Ovary (tissue), 9 donors: ENCODE data around the gene ST7. TPM values are rescaled to one million over a fixed set of nuclear protein-coding genes. Genes with fewer than 3 reads are reported as not detected.
"Not testable (repeated sequence)": the region's sequence is repeated elsewhere in the genome, so short reads cannot be mapped to it uniquely, and the experiment has no call there.

Experiments used
- DNase-seq, 5 donors: peaks; one replicate each; pipeline ENCODE4 v3.0.0-alpha.2; 2019 to 2020
- H3K27ac ChIP-seq, 2 donors: fragments of 200-600 bp; one replicate each; pipeline versions ENCODE4 v1.5.1 to v1.8.0; 2019 to 2022
- H3K27me3 ChIP-seq: fragments of 200-600 bp; one replicate; pipeline ENCODE4 v1.8.0; 2022
- H3K36me3 ChIP-seq: fragments of 200-600 bp; sonication (generic); one replicate; pipeline ENCODE4 v1.5.1; 2019
- H3K4me1 ChIP-seq: one replicate; pipeline ENCODE4 v1.8.1; 2013; ENCODE audit warnings: mild to moderate bottlenecking, moderate library complexity; ENCODE audit not compliant: insufficient read depth
- H3K4me3 ChIP-seq: fragments of 200-600 bp; sonication (generic); one replicate; pipeline ENCODE4 v1.5.1; 2017
- H3K9me3 ChIP-seq, 2 donors: fragments of 200-600 bp in 1 of 2; sonication (generic) in 1 of 2; one replicate each; pipeline versions ENCODE4 v1.5.1 to v1.8.1; 2013 to 2019; ENCODE audit warnings: mild to moderate bottlenecking in 1 of 2, moderate library complexity in 1 of 2
- EP300 ChIP-seq: sonication (generic); formaldehyde crosslinking; IDR thresholded peaks from one replicate; pipeline ENCODE4 v1.6.1; 2017; ENCODE audit warnings: antibody characterized with exemption
- POLR2A ChIP-seq: fragments of 450-650 bp; IDR thresholded peaks from one replicate; pipeline ENCODE4 v1.6.1; 2017; ENCODE audit warnings: antibody characterized with exemption, mild to moderate bottlenecking, moderate library complexity
- WGBS, 3 donors: extraction: QIAGEN DNeasy Blood & Tissue Kit in 1 of 3; methylation state at CpG; one replicate each; pipeline versions ENCODE4 v1.1.5 to v1.1.7; 2013 to 2017; 5-methylcytosine and 5-hydroxymethylcytosine counted together
- intact Hi-C, 4 donors: fragments of 100-400 bp; cut with DNase I; formaldehyde crosslinking; loops; one replicate each; pipeline versions ENCODE4 v1.11.0 to v1.15.1; 2022 to 2023
- polyA plus RNA-seq, 2 donors: library from polyadenylated mRNA; stranded (reverse); fragments of 200-250 nt in 1 of 2; fragments of 350-450 nt in 1 of 2; fragmentation: Illumina TruSeq in 1 of 2; extraction: RNeasy Lipid Tissue Mini Kit (QIAGEN cat#74804) in 1 of 2; gene quantifications; one replicate each; pipeline ENCODE4 v1.2.3, GENCODE V29; 2013 to 2014
- total RNA-seq, 7 donors: library from RNA; depleted of rRNA in 2 of 7; stranded (reverse); fragments of >200 nt in 2 of 7; fragmentation: NEBNext Ultra II Directional in 3 of 7; extraction: Animal tissue kit (Norgen Biotek cat#: 25700) in 3 of 7; gene quantifications; one replicate each; pipeline versions ENCODE4 v1.1.0 to v1.2.4, GENCODE V29; 2016 to 2023
- TF ChIP-seq, protein P1 (sequence below), 3 donors: fragments of 450-650 bp in 2 of 3; fragments of 200-600 bp in 1 of 3; IDR thresholded peaks; one replicate each; pipeline versions ENCODE4 v1.5.1 to v1.8.0; 2016 to 2022; ENCODE audit warnings: antibody characterized with exemption in 3 of 3, mild to moderate bottlenecking in 1 of 3
- donor health status: DM: no; HTN: no; CAD: no; lungs with moderate emphysema.
- donor health status: DM: no; HTN: no; CAD: no.
- donor health status: Bipolar disorder and iron deficiency.
- donor health status: DM: yes; HTN: yes; CAD: no.
- donor health status: DM: no; HTN: no; CAD: no.
- donor health status: DM: yes; HTN: yes; CAD: no.

ST7 gene
- total and polyA plus RNA-seq, 9 donors, result 14.1 to 37.7 (median 18.8) TPM

DNA sequence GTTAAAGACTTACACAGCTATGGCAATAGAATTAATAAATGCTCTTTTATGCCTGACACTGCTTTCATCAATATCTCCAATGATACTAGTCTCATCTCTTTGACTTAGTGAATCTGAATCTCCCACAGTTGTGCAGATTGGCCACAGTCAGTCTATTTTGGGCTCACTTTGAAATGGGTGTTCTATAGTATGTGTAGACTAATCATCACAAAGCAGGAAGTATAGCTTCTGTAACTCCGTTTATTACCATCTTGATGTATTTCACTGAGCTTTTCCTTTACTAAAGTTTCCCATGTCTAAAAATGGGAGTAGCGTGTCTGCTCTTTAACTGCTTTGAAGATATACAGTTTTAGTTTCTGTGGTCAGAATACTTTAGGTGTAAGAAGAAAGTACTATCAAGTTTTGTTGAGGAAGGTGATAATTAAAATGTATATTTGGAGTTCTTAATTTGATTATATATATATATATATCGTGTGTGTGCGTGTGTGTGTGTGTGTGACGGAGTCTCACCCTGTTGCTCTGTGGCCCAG lies 70.1 kb downstream of the ST7 start:
- DNase-seq, result no peak
- intact Hi-C loops, result no loop called here
- Histone ChIP-seq H3K4me3 (no peak overlapping the region), H3K27ac (no peak overlapping the region), H3K27me3 (no peaks in the 10 kb centered on the region), H3K4me1 (peaks cover 4% of the 10 kb centered on the region), H3K36me3 (no peaks in the 10 kb centered on the region), H3K9me3 (no peaks in the 10 kb centered on the region)
- 84 to 91% (median 90%) methylated on average over 5 of the region's 5 CpGs for WGBS, 3 donors
- no peak for TF ChIP-seq POLR2A
- no peak for TF ChIP-seq EP300
- TF ChIP-seq, protein P1, sequence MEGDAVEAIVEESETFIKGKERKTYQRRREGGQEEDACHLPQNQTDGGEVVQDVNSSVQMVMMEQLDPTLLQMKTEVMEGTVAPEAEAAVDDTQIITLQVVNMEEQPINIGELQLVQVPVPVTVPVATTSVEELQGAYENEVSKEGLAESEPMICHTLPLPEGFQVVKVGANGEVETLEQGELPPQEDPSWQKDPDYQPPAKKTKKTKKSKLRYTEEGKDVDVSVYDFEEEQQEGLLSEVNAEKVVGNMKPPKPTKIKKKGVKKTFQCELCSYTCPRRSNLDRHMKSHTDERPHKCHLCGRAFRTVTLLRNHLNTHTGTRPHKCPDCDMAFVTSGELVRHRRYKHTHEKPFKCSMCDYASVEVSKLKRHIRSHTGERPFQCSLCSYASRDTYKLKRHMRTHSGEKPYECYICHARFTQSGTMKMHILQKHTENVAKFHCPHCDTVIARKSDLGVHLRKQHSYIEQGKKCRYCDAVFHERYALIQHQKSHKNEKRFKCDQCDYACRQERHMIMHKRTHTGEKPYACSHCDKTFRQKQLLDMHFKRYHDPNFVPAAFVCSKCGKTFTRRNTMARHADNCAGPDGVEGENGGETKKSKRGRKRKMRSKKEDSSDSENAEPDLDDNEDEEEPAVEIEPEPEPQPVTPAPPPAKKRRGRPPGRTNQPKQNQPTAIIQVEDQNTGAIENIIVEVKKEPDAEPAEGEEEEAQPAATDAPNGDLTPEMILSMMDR (IDR thresholded peaks at IDR 0.05), result no peak

DNA sequence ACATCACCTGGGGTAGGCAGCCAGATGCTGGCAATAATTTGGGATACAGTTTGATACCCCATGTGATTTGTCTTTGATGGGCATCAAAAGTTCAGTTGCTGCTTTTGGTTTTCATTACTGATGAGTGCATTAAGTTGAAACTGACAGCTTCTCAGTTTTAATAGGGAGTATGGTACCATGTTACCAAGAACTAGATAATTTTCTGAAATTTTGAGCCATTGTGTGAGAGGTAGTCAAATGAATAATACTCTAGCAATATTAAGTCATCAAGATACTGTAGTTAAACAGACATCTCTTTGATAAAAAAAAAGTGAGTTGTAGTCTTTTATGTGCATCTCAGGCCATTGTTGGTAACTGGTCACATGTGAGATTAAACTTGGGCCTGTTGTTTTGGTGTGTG lies 71.5 kb downstream of the ST7 start:
- no peak for DNase-seq
- Histone ChIP-seq H3K4me1 (peaks cover 4% of the 10 kb centered on the region), H3K36me3 (no peaks in the 10 kb centered on the region), H3K27me3 (no peaks in the 10 kb centered on the region), H3K9me3 (no peaks in the 10 kb centered on the region), H3K4me3 (no peak overlapping the region), H3K27ac (no peak overlapping the region)
- TF ChIP-seq POLR2A (no peak), EP300 (no peak)
- TF ChIP-seq, protein P1 (IDR thresholded peaks at IDR 0.05), result no peak
- intact Hi-C loops, result no loop called here

DNA sequence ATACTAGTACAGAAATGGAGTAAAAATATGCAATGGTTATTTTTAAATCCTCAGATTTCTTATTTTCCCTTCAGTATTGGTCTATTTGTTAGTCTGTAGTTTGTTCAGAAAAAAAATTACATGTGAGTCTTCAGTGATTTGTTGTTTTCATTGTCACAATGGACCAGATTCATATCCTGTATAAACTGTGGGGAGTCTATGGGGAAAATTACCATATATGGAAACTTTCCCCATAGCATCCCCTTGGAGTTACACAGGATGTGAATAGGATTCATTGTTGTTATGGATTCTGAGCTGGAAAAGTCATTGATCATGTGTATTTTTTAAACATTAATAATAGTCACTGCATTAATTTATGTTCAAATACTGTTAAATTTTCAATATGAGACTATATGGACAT lies 72.6 kb downstream of the ST7 start:
- Histone ChIP-seq H3K36me3 (no peaks in the 10 kb centered on the region), H3K4me1 (peaks cover 3% of the 10 kb centered on the region), H3K27me3 (no peaks in the 10 kb centered on the region), H3K27ac (no peak overlapping the region), H3K4me3 (no peak overlapping the region), H3K9me3 (no peaks in the 10 kb centered on the region)
- DNase-seq, result no peak
- intact Hi-C loops, result no loop called here
- TF ChIP-seq POLR2A, result no peak
- TF ChIP-seq, protein P1 (IDR thresholded peaks at IDR 0.05), result no peak
- no peak for TF ChIP-seq EP300

DNA sequence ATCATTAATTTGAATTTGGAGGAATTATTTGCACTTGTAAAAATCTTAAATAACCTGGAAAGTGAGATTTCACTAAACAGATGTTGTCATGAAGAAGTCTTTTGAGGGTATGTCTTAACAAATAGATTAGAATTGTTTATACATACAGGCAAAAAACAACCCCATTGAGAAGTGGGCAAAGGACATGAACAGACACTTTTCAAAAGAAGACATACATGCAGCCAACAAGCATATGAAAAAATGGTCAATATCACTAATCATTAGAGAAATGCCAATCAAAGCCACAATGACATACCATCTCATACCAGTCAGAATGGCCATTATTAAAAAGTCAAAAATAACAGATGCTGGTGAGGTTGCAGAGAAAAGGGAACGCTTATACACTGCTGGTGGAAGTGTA lies 77.0 kb downstream of the ST7 start:
- DNase-seq, H3K27me3 ChIP-seq, intact Hi-C loops, H3K9me3 ChIP-seq, H3K4me3 ChIP-seq, H3K27ac ChIP-seq, H3K4me1 ChIP-seq, H3K36me3 ChIP-seq: not testable (repeated sequence)
- 90 to 100% (median 100%) methylated on average over 1 of the region's 1 CpG for WGBS, 3 donors

DNA sequence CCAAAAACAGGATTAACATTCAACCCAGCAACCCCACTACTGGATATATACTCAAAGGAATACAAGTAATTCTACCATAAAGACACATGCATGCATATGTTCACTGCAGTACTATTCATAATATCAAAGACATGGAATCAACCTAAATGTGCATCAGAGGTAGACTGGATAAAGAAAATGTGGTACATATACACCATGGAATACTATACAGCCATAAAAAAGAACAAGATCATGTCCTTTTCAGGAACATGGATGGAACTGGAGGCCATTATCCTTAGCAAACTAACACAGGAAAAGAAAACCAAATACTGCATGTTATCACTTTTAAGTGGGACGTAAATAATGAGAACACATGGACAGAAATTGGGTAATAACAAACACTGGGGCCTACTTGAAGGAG lies 77.5 kb downstream of the ST7 start:
- H3K27me3 ChIP-seq, H3K27ac ChIP-seq, H3K9me3 ChIP-seq, H3K4me3 ChIP-seq, intact Hi-C loops, H3K4me1 ChIP-seq, H3K36me3 ChIP-seq, DNase-seq: not testable (repeated sequence)
- WGBS, 3 donors, result 0% methylated on average over 1 of the region's 1 CpG

DNA sequence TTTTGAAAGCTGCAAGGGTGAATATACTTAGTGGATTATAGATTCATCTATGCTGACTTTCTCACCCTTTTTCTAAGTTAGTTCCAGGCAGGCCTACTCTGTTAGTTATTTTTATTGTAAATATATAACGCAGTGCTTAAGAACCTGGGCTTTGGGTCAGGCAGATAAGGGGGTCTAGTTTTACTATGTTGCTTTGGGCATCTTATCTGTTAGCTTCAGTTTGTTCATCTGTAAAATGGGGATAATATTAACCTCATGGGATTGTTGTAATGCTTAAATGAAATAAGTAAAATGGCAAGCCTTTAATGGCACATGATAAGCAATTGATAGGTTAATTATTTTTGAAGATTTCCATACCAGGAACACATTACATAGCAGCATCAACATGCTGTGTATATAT lies 79.5 kb downstream of the ST7 start:
- 64 to 77% (median 72%) methylated on average over 1 of the region's 1 CpG for WGBS, 3 donors

More for the DNA sequence above, 79.5 kb downstream of the ST7 start:
- intact Hi-C loops, result no loop called here
- no peak overlapping the region for H3K27ac ChIP-seq
- DNase-seq, result no peak
- no peak overlapping the region for H3K4me3 ChIP-seq
- H3K4me1 ChIP-seq, result peaks cover 2% of the 10 kb centered on the region
- H3K36me3 ChIP-seq, result no peaks in the 10 kb centered on the region
- no peaks in the 10 kb centered on the region for H3K9me3 ChIP-seq
- TF ChIP-seq, protein P1 (IDR thresholded peaks at IDR 0.05), result no peak
- TF ChIP-seq EP300 (no peak), POLR2A (no peak)
- H3K27me3 ChIP-seq, result no peaks in the 10 kb centered on the region
